ENCODE data around the gene AHSG. TPM values are rescaled to one million over a fixed set of nuclear protein-coding genes. Genes with fewer than 3 reads are reported as not detected.

Gene AHSG
- total RNA-seq, 4 donors from 2014 or later: not detected

- Histone ChIP-seq H3K36me3 (no peaks in the 10 kb centered on the region), H3K9me3 (no peaks in the 10 kb centered on the region), H3K27ac (no peak overlapping the region), H3K4me1 (no peaks in the 10 kb centered on the region), H3K27me3 (no peaks in the 10 kb centered on the region), H3K4me3 (no peak overlapping the region)
- DNase-seq: no peak
- TF ChIP-seq CTCF (IDR thresholded peaks at IDR 0.05): no peak
- no peak for TF ChIP-seq POLR2A (IDR thresholded peaks at IDR 0.05)
Measured at GRCh38 chr3:186620213-186621092, 7.6 kb downstream of the AHSG start.

GRCh38 chr3:186621894-186622650, 9.2 kb downstream of the AHSG start:
- TF ChIP-seq POLR2A (IDR thresholded peaks at IDR 0.05) (no peak), CTCF (IDR thresholded peaks at IDR 0.05) (no peak)
- no peaks in the 10 kb centered on the region for H3K27me3 ChIP-seq
- no peaks in the 10 kb centered on the region for H3K4me1 ChIP-seq
- no peak overlapping the region for H3K4me3 ChIP-seq
- DNase-seq: no peak
- no peaks in the 10 kb centered on the region for H3K9me3 ChIP-seq
- no peak overlapping the region for H3K27ac ChIP-seq
- H3K36me3 ChIP-seq: no peaks in the 10 kb centered on the region

GRCh38 chr3:186622651-186623310, 9.9 kb downstream of the AHSG start:
- TF ChIP-seq CTCF (IDR thresholded peaks at IDR 0.05): no peak
- TF ChIP-seq POLR2A (IDR thresholded peaks at IDR 0.05): no peak
- Histone ChIP-seq H3K36me3 (no peaks in the 10 kb centered on the region), H3K9me3 (no peaks in the 10 kb centered on the region), H3K27ac (no peak overlapping the region), H3K4me1 (no peaks in the 10 kb centered on the region), H3K27me3 (no peaks in the 10 kb centered on the region), H3K4me3 (no peak overlapping the region)
- no peak for DNase-seq

GRCh38 chr3:186624598-186624997, 11.7 kb downstream of the AHSG start:
- no peak for DNase-seq
- TF ChIP-seq POLR2A (IDR thresholded peaks at IDR 0.05) (no peak), CTCF (IDR thresholded peaks at IDR 0.05) (no peak)
- Histone ChIP-seq H3K36me3 (no peaks in the 10 kb centered on the region), H3K9me3 (no peaks in the 10 kb centered on the region), H3K27ac (no peak overlapping the region), H3K4me3 (no peak overlapping the region), H3K4me1 (no peaks in the 10 kb centered on the region), H3K27me3 (no peaks in the 10 kb centered on the region)

- H3K36me3 ChIP-seq: no peaks in the 10 kb centered on the region
- no peaks in the 10 kb centered on the region for H3K4me1 ChIP-seq
- H3K9me3 ChIP-seq: no peaks in the 10 kb centered on the region
- no peaks in the 10 kb centered on the region for H3K27me3 ChIP-seq
- no peak overlapping the region for H3K27ac ChIP-seq
- no peak overlapping the region for H3K4me3 ChIP-seq
- TF ChIP-seq POLR2A (IDR thresholded peaks at IDR 0.05) (no peak), CTCF (IDR thresholded peaks at IDR 0.05) (no peak)
- no peak for DNase-seq
Measured at GRCh38 chr3:186625600-186626042, 12.8 kb downstream of the AHSG start.

All from Peyer's patch (tissue), 4 donors.